AG04449 (cell line): ENCODE data around the gene C1QTNF5.

Source experiments
- CTCF ChIA-PET: fragments of 350-600 bp; formaldehyde crosslinking; extraction: SDS; loops from one replicate; lab custom pipeline; 2021; ENCODE audit warnings: antibody characterized with exemption; lab: Yijun Ruan, JAX
- POLR2A ChIA-PET: fragments of 400-600, 350-600 bp; formaldehyde crosslinking; extraction: SDS; loops from one replicate; lab custom pipeline; 2020; ENCODE audit warnings: antibody characterized with exemption, inconsistent platforms; lab: Yijun Ruan, JAX
- DNase-seq: peaks from one replicate; pipeline ENCODE4 v3.0.0-alpha.2; 2010; ENCODE audit warnings: low read depth, low spot score
- H3K4me3 ChIP-seq: 2 replicates; pipeline ENCODE4 v1.5.1; 2011; ENCODE audit warnings: low read depth, mild to moderate bottlenecking, control low read depth, low read length
- TF ChIP-seq, protein P1 (sequence below): IDR thresholded peaks from one replicate; pipeline ENCODE4 v1.5.1; 2011; ENCODE audit warnings: mild to moderate bottlenecking, moderate library complexity, low read length, control low read depth, inconsistent platforms; ENCODE audit not compliant: insufficient read depth; ENCODE audit errors: missing control alignments

The C1QTNF5 gene

DNA sequence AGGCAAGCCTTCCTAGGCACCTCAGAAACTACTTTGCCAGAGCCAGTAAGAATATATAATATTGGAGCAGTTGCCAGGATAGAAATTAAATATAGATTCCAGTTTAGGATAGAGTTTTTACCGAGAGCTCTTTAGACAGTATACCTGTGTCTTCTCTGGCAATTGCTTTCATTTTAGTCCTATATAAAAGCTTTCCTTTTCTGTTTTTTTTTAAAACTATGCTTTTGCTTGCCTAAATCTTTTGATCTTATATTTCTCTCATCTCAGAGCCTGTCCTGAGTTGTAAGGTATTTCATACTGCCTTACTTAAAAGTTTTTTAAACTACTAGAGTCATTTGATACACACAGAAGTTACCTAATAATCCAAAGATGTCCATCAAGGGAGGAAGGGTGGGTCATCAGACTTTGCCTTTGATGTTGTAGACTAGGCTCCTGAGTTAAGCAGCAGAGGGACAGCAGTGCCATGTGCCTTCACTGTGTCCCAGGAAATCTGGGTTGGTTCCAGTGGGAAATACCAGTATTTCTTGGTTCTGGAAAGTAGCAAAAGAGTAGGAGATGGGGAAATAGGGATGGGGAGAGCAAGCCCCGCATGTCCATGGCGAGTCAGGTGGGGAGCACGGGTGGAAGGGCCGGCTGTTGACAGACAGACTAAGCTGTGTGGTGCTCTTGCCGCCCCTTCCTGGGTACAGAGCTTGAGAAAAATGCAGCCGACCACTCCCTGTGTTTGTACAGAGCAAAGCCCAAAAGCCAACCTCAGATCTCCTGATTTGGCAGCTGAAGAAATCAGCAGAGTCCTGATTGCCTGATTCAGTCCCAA is 34.9 kb downstream of the C1QTNF5 start:
- TF ChIP-seq, protein P1, sequence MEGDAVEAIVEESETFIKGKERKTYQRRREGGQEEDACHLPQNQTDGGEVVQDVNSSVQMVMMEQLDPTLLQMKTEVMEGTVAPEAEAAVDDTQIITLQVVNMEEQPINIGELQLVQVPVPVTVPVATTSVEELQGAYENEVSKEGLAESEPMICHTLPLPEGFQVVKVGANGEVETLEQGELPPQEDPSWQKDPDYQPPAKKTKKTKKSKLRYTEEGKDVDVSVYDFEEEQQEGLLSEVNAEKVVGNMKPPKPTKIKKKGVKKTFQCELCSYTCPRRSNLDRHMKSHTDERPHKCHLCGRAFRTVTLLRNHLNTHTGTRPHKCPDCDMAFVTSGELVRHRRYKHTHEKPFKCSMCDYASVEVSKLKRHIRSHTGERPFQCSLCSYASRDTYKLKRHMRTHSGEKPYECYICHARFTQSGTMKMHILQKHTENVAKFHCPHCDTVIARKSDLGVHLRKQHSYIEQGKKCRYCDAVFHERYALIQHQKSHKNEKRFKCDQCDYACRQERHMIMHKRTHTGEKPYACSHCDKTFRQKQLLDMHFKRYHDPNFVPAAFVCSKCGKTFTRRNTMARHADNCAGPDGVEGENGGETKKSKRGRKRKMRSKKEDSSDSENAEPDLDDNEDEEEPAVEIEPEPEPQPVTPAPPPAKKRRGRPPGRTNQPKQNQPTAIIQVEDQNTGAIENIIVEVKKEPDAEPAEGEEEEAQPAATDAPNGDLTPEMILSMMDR, result no peak

DNA sequence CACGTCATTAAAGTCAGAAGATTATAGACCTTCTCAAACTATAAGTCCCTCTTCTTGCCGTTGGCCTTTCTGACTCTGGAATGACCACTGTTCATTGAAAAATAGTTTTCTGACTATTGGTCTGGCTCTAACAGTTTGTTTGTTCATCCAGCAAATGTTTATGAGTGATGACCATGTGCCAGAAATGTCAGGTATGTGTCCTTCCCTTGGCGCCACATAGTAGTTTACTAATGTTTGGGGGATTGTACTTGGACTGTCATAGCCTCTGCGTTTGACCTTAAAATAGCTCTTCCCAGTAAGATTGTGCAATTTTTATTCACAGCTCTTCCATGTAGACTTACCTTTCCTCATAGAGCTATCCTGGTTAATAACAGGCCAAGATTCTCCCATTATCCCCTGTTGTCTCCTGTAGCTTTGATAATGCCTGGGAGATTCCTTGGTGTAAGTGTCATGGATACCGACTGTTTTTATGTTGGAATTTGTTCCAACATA is 37.4 kb downstream of the C1QTNF5 start:
- ChIA-PET CTCF (interaction anchor here (1.4 to 14.7 kb wide), 5 partner anchors 16 to 171 kb away, joined by 4 to 150 read pairs (median 4); no protein-coding TSS in a partner anchor), POLR2A (interaction anchor here (0.9 kb wide), 1 partner anchor 11 kb away, joined by 4 read pairs; no protein-coding TSS in a partner anchor)
- no peak overlapping the region for H3K4me3 ChIP-seq
- DNase-seq, result no peak
- TF ChIP-seq, protein P1, result no peak

More for the DNA sequence above, 34.9 kb downstream of the C1QTNF5 start:
- ChIA-PET POLR2A (interaction anchor here (0.7 kb wide), 1 partner anchor 169 kb away, joined by 4 read pairs; no protein-coding TSS in a partner anchor), CTCF (interaction anchor here (1.3 to 14.7 kb wide), 8 partner anchors 18 to 171 kb away, joined by 3 to 150 read pairs (median 6); partner anchors contain the start of gene CBL)
- DNase-seq, result no peak
- no peak overlapping the region for H3K4me3 ChIP-seq

DNA sequence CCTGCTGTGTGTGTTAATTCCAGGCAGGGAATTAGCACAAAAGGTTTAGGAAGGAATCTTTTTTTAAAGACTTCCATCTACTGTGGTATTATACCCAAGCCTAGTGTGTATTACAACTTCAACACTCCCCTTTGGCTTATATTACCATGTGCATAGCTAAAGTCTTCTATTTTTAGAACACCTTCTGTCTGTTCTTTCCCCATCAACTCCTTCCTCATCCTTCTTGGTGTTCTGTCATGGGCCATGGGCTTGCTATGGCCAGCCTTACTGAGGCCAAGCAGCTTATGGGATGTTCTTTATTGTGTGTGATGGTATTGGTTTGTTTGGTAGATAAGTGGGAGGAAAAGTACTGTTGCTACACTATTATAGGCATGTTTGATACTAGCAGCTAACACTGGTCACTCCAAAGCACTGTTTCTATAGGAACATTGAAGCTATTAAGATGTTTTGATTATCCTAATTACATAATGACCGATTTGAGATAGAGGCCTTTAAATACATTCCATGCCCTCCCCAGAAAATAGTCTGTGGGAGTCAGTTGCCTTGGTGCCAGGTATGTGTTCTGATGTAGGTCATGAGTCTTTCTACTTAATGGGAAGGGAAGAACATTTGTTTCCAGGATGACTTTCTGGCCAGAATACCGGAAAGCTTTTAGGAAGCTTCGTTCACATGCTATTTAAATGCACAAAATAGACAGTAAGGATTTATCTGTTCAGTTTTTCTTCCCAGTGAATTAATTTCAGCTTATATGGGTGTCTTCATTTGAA is 40.3 kb downstream of the C1QTNF5 start:
- no peak overlapping the region for H3K4me3 ChIP-seq
- ChIA-PET CTCF (interaction anchor here (0.8 to 2.0 kb wide), 12 partner anchors 8 to 233 kb away, joined by 3 to 13 read pairs (median 4); partner anchors contain the start of genes CBL and VPS11), POLR2A (no interaction called here)
- TF ChIP-seq, protein P1, result no peak
- DNase-seq, result no peak

DNA sequence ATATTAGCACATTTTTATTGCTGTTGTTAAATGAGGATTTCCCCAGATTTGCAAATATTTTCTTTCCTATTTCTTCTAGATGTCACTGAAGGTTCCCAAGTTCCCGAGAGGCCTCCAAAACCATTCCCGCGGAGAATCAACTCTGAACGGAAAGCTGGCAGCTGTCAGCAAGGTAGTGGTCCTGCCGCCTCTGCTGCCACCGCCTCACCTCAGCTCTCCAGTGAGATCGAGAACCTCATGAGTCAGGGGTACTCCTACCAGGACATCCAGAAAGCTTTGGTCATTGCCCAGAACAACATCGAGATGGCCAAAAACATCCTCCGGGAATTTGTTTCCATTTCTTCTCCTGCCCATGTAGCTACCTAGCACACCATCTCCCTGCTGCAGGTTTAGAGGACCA is 41.3 kb downstream of the C1QTNF5 start:
- ChIA-PET CTCF (interaction anchor here (1.0 to 2.0 kb wide), 6 partner anchors 16 to 197 kb away, joined by 3 to 13 read pairs (median 7); partner anchors contain the start of gene CBL), POLR2A (no interaction called here)
- TF ChIP-seq, protein P1, result no peak
- DNase-seq, result no peak
- H3K4me3 ChIP-seq, result no peak overlapping the region

DNA sequence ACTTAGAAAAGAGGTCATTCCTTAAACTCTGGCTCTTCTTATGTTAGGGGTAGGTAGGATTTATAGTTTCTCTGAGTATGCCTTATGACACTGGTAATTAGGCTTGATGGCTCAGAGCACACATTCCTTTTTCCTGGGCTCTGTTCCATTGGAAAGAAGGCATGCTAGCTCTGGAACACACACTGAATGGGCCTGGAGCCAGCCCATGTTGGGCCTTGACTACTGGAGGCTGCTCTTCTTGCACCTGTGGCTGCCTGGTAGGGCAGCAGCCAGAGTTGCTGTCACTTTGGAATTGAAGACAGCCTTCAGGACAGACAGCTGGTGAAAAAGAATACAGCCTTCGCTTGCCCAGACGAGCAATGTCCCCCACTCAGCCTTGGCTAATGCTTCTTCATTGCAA is 42.0 kb downstream of the C1QTNF5 start:
- POLR2A ChIA-PET, result no interaction called here
- no peak for DNase-seq

More for the DNA sequence above, 42.0 kb downstream of the C1QTNF5 start:
- TF ChIP-seq, protein P1, result no peak
- CTCF ChIA-PET, result interaction anchor here (1.0 to 3.0 kb wide), 4 partner anchors 24 to 196 kb away, joined by 3 to 25 read pairs (median 6); no protein-coding TSS in a partner anchor
- no peak overlapping the region for H3K4me3 ChIP-seq
